Measurements from ENCODE around the gene TIAM1.

The TIAM1 gene

DNA sequence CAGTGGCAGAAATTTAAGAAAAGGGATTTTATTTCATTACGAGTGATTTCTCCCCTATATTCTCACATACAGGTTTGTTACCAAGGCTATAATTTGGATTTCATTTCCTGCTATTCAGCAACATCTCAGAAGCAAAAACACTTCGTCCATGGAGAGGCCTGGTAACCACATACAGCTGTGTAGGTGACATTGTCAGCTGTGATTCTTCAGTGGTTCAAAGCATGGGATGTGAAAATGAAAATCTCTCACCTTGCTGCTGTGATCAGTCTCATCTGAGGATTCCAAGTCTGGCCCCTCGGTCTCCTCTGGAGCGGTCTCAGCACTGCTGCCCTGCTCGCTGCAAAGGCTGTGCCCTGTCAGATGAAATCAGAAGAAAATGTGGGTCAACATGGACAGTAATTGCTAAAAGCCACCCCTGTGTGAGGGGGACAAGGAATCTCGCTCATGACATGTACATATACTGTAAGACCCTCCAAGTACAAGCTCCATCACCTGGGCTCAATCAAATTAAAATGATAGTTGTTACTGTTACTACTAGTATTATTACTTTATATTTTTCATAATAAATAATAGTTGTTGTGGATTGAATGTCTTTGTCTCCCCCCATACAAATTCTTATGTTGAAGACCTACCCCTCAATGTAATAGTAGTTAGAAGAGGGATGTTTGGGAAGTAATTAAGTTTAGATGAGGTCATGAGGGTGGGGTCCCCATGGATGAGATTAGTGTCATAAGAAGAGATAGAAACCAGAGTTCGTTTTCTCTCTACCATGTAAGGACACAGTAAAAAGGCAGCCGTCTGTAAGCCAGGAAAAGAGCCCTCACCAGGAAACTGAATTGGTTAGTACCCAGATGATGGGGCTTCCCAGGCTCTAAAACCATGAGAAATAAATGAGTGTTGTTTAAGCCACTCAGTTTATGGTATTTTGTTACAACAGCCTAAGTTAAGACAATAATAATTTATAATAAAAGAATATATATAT, 179.1 kb downstream of the TIAM1 start:
- DNase-seq, result no peak

DNA sequence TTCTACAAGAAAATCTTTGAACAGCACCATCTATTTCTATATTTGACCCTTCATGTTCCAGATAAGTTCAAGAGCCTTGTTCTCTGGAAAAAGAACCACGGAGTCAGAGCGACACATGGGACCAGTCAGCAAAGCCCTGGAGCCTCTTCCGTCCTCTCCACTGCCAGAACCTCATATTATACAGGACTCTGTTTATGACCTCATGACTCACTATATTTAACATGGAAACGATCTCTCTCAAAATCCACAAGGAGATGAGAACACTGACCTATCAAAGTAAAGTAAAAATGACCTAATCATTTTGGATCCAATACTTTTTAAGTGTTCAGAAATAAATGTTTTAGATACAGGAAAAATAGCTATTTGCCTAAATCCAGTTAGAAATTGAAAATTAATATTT, 181.2 kb downstream of the TIAM1 start:
- no peak for DNase-seq

DNA sequence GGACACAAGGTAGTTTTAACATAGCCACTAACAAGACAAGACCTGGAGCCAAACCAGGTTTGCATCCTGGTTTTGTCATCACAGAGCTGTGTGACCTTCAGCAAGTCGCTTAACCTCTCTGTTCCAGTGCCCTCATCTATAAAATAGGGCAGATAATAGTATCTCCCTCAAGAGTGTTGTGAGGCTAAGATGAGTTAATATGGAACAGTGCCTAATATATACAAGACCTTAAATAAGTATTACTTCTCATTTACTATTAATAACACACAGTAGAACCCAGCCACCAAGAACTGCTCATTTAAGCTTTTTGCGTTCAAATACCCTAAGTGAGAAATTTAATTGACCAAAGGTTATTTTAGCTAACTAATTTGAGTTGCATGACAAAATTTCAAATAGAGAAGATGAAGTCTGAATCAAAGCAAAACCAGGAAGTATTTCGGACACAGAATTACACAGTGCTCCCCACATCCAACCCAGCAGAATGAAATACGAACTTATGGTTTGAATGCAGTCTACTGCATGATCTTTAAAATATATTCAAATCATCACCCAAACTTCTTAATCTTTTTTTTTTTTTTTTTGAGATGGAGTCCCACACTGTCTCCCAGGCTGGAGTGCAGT, 181.9 kb downstream of the TIAM1 start:
- DNase-seq, result no peak

DNA sequence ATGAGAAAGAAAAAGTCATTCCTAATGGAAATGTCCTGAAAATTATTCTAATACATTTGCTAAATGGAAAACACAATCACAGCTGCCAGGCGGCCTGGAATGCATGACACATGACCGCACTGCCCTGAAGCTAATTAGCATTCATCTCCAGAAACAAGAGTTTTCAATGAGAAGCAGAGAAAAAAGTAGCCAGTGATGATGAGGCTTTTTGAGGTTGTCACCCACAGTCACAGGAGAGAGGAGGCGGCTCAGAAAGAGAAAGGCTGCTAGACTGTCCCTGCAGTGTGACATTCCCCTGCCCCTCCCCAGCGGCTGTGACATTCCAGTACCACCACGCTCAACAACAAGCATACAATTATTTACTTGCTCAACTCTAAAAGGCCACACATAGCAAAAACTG, 182.9 kb downstream of the TIAM1 start:
- DNase-seq, result no peak

DNA sequence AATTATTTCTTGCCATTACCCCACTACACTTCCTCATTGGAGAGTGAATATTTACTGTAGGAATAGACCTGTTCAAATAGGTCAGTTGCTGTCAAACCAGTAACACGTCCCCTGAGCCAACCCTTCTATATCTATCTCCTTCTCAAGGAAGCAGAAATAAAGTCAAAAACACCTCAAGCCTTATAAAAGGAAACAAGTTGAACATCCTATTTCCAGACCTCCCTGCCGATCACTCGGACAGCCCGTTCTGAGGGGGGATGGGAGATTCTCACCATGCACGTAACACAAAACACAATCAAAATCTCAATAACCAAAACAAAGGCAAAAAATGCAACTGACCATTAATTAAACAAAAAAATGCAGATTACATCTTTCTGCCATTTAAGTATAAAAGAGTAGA, 184.3 kb downstream of the TIAM1 start:
- DNase-seq, result no peak

DNA sequence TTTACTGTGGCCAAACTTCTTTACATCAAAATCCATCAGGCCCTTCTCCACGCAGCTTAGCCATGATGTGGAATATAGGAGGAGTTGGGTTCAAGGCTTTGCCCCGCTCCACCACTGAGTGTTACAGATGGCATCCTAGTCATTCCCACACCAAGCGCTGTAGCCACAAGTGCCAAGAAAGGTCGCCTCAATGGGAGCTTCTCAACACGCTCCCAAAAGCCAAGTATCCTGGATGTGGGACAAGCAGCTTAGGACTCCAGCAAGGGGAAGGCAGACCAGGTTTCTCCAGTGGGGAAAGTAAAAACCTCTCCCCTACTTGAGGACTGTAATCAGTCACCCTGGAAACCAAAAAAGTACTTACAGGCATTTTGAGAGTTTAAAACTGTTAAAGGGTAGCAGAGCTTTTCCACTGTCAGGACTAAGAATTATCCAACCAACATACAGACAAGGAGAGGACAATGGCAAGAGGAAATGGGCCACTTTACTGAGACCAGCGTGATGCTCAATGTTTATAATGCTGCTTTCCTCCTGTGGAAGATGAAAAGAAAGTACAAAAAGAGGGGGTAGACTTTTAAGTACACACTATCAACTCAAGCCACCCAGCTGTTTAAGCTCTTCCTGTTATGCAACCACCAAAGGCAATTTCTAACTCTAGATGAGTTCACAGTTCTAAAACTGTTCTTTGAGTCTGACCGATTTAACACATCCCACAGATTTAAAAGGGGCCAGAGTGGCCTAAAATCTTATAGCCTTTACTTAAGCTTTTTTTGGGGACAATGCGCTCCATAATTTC, 185.1 kb downstream of the TIAM1 start:
- DNase-seq, result no peak

DNA sequence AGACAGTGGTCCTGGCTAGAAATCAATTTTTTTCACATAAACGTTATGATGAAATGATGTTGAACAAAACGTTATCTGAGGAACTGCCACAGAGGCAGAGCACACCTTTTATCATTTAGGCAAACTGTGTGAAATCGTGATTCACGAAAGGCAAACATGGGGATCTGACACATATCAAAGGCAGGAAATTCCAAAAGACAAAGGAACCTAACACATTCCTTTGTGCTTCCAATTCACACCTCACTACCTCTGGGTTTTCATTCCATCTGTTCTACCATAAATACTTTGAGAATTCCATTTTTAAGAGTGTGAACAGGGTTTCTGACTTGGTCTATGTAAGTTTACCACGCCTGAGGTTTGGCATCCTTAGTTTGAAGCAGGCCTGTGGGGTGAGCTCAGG, 186.3 kb downstream of the TIAM1 start:
- DNase-seq, result no peak

DNA sequence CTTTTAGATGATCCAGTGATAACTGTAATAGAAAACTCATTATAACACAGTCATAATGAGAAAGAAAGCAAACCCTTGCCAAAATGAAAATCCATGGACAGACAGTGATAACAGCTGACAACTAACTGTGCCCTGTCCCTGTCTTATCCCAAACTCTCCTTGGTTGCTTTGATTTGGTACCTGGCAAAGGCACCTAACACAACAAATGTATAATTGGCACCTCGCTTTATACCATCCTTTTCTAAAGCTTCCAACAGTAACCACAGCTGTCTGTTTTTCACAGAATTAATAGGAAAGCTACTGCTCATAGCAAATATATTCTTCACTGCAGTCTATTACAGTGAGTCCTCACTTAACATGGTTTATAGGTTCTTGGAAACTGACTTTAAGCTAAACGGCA, 187.4 kb downstream of the TIAM1 start:
- no peak for DNase-seq

DNA sequence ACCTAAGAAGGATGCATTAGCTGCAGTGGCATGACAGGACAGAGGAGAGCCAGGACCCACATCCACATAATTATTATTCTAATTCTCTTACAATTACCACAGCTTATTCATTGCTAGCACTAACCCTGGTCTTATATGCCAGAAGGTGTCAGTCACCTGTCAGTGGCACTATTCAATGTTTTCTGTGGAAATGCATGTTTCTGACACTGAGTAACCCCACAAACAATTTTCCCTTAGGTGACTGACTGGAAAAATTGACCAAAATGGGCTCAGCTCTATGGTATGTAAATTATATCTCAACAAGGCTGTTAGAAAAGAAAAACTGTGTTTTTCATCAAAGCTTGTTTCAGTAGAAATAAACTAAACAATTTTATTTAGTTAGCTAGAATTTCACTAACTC, 187.9 kb downstream of the TIAM1 start:
- DNase-seq, result no peak

DNA sequence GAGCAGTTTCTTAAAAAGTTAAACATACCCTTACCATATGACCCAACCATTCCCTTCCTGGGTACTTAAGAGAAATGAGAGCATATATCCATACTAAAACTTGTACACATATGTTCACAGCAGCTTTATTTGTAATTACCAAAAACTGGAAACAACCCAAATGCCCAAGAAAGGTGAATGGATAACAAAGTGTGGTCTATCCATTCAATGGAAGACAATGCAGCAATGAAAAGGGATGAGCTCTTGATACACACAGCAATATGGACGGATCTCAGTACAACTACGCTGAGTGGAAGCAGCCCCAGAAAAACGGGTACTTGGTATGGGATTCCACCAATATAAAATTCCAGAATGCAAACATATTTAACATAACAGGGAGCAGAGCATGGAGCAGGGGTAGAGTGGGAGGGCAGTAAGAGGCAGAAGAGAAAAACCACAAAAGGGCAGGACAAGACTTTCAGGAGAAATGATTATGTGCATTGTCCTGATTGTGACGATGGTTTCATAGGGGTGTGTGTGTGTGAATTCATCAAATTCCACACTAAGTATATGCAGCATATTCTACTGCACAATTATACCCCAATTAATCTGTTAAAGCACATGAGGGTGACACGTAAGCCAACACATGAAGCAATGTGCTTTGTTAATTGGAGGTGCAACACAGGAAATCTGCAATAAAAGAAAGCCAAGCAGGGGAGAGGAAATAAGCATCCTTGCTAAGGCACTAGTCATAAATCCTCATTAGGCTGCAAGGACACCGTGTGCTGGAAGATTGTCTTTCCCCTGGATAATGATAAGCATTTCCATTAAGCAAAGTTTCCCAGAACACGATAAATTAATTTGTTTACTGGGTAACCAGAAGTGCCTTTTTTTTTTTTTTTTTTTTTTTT, 192.7 kb downstream of the TIAM1 start:
- DNase-seq, result no peak

DNA sequence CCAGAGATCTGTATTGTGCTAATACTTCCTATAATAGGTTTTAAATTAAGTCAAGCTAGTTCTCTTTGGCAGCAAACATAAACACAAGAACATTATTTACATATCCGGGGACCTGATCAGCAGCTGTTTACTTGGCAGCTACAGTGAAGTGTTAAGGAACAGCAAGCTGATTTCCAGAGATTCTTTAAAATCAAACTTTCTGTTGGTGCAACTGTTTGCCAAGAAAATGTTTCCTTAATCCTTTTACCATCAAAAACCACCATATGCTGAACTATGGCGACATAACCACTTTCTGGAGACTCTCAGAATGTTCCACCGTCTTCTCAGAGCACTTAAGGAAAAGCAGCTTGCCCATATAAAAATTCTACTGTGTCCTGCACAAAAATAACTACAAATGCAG, 198.8 kb downstream of the TIAM1 start:
- DNase-seq, result no peak

DNA sequence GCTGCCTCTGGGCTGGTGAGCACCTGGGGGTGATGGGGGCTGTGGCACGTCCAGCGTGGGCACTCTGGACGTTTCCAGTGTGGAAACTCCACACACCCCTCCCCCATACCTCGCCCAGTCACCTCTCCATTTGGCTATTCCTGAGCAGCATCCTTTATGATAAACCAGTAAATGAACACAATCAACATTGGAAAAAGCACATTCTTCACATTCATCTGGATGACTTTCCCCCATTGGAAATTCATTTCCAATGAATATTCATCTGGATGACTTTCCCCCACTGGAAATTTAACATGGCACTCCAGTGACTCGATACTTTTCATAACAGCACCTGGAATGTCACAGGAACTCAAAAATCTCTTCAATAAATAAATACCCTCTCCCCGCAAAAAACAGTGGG, 201.0 kb downstream of the TIAM1 start:
- no peak for DNase-seq

DNA sequence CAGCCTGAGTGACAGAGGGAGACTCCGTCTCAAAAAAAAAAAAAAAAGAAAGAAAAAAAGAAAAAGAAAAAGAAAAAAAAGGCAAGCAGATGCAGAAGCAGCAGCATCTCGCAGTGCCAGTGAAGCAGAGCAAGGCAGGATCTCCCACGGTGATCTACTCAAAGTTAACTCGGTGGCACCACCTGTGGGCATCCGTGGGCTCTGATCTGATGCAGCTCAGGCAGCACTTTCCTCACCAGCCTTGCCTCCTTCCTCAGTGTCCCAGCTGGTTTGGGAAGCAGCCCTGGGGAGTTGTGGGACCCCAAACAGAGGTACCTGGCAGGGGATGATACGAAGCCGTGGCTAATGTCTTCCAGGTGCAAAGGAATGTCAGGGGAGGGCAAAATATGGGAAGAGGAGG, 201.5 kb downstream of the TIAM1 start:
- DNase-seq, result no peak

DNA sequence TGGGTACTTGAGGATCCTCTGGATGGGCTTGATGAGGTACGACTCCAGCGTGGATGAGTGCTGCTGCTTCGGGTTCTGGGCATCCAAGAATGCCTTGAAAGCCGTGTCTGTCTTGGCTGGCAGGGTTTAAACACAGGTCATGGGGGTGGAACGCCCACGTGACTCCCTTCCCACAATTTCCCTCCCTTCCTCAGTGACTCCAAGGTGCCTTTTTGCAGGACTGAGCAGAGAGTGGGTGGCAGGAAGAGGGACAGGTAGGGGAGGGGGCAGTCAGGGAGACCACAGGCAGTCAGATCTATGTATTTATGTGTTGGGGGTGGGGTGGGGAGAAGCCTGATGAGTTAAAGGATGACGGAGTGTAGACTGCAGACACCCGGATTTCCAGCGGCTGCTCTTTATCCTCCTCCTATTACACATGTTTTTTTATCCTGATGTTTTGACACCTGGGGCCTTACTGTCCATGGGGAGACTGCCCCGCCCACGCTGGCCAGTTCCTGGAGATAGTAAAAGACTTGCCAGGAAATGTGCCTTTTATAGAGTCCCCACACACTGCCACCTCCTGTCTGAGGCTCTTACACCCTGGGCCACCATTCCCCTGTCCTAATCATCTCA, 202.6 kb downstream of the TIAM1 start:
- DNase-seq, result no peak

DNA sequence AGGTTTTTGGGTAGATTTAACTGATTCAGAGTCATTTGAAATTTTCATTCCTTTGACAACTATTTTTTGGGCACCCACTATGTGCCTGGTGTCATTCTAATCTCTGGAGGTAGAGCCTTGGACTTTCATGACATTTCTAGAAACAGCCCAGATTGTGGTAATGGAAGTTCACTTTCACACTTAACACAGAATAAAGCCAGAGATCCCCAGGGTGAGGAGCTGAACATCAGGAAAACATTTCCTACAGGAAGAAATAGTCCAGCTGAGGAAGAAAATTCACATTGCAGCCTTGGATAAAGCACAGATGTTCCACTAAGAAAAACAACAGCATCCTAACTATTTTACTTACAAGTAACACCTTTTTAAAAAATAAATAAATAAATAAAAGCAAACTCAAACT, 203.4 kb downstream of the TIAM1 start:
- no peak for DNase-seq

DNA sequence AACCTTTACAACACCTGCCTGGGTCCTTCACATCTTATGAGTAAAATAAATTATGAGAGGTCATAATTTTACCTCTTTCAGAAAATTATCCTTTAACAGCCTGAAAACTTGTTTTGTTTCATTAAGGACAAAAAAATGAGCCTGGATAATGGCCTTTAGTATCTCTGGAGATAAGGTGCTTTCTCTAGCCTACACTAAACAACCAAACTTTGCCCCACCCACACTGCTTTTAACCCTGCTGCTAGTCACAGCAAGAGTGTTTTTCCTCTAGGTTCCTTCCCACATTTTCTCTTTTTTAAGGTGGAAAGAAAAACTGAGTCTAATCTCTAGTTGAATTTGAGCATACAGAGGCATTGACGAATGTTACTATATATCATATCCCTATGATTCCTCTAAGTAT, 204.0 kb downstream of the TIAM1 start:
- DNase-seq, result no peak

DNA sequence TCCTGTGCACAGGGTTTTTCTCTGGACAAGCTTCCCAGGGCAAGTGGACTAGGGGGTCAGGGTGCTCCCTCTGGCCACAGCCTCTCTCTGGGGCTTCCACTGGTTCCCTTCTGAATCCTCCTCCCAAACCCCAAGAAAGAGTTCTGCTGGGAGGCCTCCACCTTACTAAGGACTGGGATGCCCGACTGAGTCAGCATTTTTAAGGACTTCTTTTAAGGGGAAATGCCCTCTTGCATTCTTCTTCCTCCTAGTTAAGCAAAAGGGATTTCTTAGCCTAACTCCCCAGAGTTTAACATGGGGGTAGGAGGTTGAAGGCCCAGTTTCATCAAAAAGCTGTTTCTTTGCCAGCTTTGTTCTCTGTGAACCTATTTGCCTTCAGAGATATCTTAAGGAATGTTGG, 206.1 kb downstream of the TIAM1 start:
- DNase-seq, result no peak

DNA sequence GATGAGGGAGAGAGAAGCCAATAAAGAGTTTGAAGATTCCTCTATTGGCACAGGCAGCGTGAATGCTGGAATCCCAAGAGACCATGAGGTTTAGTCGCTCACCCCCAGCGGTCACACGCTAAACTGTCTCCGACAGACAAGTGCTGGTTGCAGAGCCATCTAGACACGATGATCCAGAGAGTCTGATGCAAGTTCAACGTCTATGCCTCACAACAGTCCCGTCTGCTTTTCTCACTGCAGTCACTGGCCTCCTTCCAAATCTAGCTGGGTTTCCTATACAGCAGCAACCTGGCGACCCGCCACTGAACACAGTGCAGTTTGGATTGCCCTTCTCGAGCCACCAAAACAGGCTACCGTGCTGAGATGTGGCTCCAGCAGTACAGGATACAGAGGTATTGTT, 207.2 kb downstream of the TIAM1 start:
- no peak for DNase-seq

DNA sequence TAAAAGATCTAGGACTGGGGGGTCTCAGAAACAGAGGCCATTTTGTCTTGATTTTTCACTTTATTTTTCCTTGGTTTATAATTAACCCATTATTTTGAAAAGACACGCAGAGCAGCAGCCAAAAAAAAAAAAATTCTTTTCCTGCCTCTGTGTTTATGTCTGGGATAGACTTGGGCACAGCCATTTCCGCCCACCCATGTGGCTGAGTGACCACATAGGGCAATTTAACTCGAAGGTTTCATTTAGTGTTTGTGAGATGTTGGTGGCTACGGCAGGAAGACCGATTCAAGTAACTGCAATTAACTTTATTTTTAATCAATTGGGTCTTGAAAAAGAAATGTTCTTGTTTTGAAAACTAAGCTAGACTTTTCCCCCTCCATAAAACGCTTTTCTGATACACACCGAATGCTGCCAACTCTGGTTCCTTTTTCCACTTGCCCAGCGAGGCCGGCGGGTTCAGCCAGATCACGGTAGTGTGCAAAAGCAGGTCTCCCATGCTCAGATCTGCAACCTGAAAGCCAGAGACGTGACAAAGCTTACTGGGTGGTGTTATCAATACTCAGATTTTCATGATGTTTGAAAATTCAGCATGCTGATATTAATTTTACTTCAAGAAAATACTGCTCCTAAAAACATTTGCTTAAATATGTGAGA, 208.4 kb downstream of the TIAM1 start:
- DNase-seq, result no peak

DNA sequence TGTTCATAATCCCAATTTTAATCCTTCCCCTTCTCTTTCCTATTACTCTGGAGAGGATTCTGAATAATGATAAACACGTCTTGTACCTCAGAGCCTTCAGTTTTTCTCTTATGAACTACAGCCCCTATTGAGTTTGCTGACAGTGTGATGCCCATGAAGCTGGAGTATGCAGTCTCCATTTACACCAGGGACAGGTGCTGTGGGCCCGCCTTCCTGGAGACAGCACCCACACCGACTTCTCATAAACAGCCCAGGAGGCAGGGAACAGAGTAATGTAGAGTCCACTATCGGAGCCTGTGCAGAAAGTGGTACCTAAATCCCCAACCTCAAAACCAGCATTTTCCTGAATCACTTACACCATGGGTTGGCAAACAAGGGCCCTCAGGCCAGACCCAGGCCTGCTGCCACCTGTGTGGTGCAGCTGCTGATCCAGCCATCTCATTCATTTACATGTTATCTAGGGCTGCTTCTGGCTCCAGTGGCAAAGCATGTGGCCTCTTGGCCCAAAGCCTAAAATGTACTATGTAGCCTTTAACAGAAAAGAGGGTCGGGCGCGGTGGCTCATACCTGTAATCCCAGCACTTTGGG, 210.7 kb downstream of the TIAM1 start:
- no peak for DNase-seq
